H9 (cell line): Measurements from ENCODE around the gene RNF32. TPM values are rescaled to one million over a fixed set of nuclear protein-coding genes. Genes with fewer than 3 reads are reported as not detected.
"Not testable (repeated sequence)": the region's sequence is repeated elsewhere in the genome, so short reads cannot be mapped to it uniquely, and the experiment has no call there.

Experiments
- DNase-seq: peaks from one replicate; pipeline ENCODE4 v3.0.0-alpha.2; 2017
- H2AFZ ChIP-seq: one replicate; pipeline ENCODE4 v1.6.1; 2013; ENCODE audit warnings: mild to moderate bottlenecking, low read length, control low read depth, moderate library complexity
- H2AK5ac ChIP-seq: 2 replicates; pipeline ENCODE4 v1.6.1; 2013; ENCODE audit warnings: low read length, control low read depth, mixed read lengths; ENCODE audit not compliant: insufficient read length
- H2BK120ac ChIP-seq: one replicate; pipeline ENCODE4 v1.6.1; 2013; ENCODE audit warnings: low read depth, mild to moderate bottlenecking, low read length, control low read depth, inconsistent platforms; ENCODE audit not compliant: poor library complexity, severe bottlenecking
- H2BK12ac ChIP-seq: 2 replicates; pipeline ENCODE4 v1.6.1; 2013; ENCODE audit warnings: low read length, control low read depth, mixed read lengths, low read depth; ENCODE audit not compliant: insufficient read length
- H2BK15ac ChIP-seq: 2 replicates; pipeline ENCODE4 v1.6.1; 2013; ENCODE audit warnings: low read depth, low read length, control low read depth
- H2BK20ac ChIP-seq: one replicate; pipeline ENCODE4 v1.6.1; 2013; ENCODE audit warnings: low read depth, mild to moderate bottlenecking, low read length, control low read depth, inconsistent platforms; ENCODE audit not compliant: poor library complexity, severe bottlenecking
- H2BK5ac ChIP-seq: 2 replicates; pipeline ENCODE4 v1.6.1; 2013; ENCODE audit warnings: low read length, control low read depth, mixed read lengths; ENCODE audit not compliant: insufficient read length
- H3K14ac ChIP-seq: 2 replicates; pipeline ENCODE4 v1.6.1; 2013; ENCODE audit warnings: low read length, control low read depth; ENCODE audit not compliant: insufficient read depth
- H3K18ac ChIP-seq: 2 replicates; pipeline ENCODE4 v1.6.1; 2013; ENCODE audit warnings: low read depth, mild to moderate bottlenecking, mixed read lengths, low read length, control low read depth; ENCODE audit not compliant: insufficient read length
- H3K23ac ChIP-seq: 2 replicates; pipeline ENCODE4 v1.6.1; 2013; ENCODE audit warnings: low read length, control low read depth, mixed read lengths, low read depth; ENCODE audit not compliant: insufficient read length
- H3K23me2 ChIP-seq: 2 replicates; pipeline ENCODE4 v1.6.1; 2013; ENCODE audit warnings: low read depth, mild to moderate bottlenecking, mixed read lengths, low read length, control low read depth; ENCODE audit not compliant: insufficient read length, poor library complexity, severe bottlenecking
- H3K27ac ChIP-seq: 2 replicates; pipeline ENCODE4 v1.5.1; 2013; ENCODE audit warnings: low read length, control low read depth, mixed read lengths, low read depth; ENCODE audit not compliant: insufficient read length
- H3K27me3 ChIP-seq: 2 replicates; pipeline ENCODE4 v1.6.1; 2013; ENCODE audit warnings: low read length, control low read depth, inconsistent platforms; ENCODE audit not compliant: insufficient read depth
- H3K4ac ChIP-seq: 2 replicates; pipeline ENCODE4 v1.6.1; 2013; ENCODE audit warnings: low read depth, mild to moderate bottlenecking, control low read depth, inconsistent platforms, low read length, moderate library complexity
- H3K4me1 ChIP-seq: 2 replicates; pipeline ENCODE4 v1.6.1; 2013; ENCODE audit warnings: low read length, control low read depth, inconsistent platforms; ENCODE audit not compliant: insufficient read depth
- H3K4me2 ChIP-seq: 2 replicates; pipeline ENCODE4 v1.6.1; 2013; ENCODE audit warnings: low read length, control low read depth, mixed read lengths; ENCODE audit not compliant: insufficient read length, insufficient read depth
- H3K56ac ChIP-seq: 2 replicates; pipeline ENCODE4 v1.6.1; 2013; ENCODE audit warnings: low read depth, mild to moderate bottlenecking, mixed read lengths, low read length, control low read depth; ENCODE audit not compliant: insufficient read length
- H3K79me1 ChIP-seq: 2 replicates; pipeline ENCODE4 v1.6.1; 2013; ENCODE audit warnings: low read depth, mild to moderate bottlenecking, moderate library complexity, low read length, control low read depth, inconsistent platforms; ENCODE audit not compliant: insufficient read depth, poor library complexity, severe bottlenecking
- H3K79me2 ChIP-seq: 2 replicates; pipeline ENCODE4 v1.6.1; 2013; ENCODE audit warnings: low read length, control low read depth, inconsistent platforms; ENCODE audit not compliant: insufficient read depth
- H3K9ac ChIP-seq: 2 replicates; pipeline ENCODE4 v1.6.1; 2013; ENCODE audit warnings: low read length, control low read depth, mixed read lengths; ENCODE audit not compliant: insufficient read length; ENCODE audit errors: extremely low read depth
- H3K9me3 ChIP-seq: one replicate; pipeline ENCODE4 v1.6.1; 2013; ENCODE audit warnings: low read depth, low read length, inconsistent platforms; ENCODE audit not compliant: control insufficient read depth
- H3T11ph ChIP-seq: one replicate; pipeline ENCODE4 v1.6.1; 2013; ENCODE audit warnings: mild to moderate bottlenecking, low read length, control low read depth, inconsistent platforms
- H4K20me1 ChIP-seq: one replicate; pipeline ENCODE4 v1.6.1; 2013; ENCODE audit not compliant: control insufficient read depth, insufficient read length, insufficient read depth
- H4K5ac ChIP-seq: 2 replicates; pipeline ENCODE4 v1.6.1; 2013; ENCODE audit warnings: low read depth, mild to moderate bottlenecking, mixed read lengths, low read length, control low read depth; ENCODE audit not compliant: insufficient read length
- H4K8ac ChIP-seq: replicated peaks from 2 replicates; pipeline ENCODE4 v1.6.1; 2013; ENCODE audit warnings: low read length, control low read depth, mixed read lengths, low read depth; ENCODE audit not compliant: insufficient read length
- H4K91ac ChIP-seq: 2 replicates; pipeline ENCODE4 v1.6.1; 2013; ENCODE audit warnings: low read depth, mild to moderate bottlenecking, moderate library complexity, mixed read lengths, low read length, control low read depth; ENCODE audit not compliant: insufficient read length
- H3K27ac Mint-ChIP-seq, 3 experiments: 2 replicates in 2 of 3; 3 replicates in 1 of 3; pipeline ENCODE4 v1.8.0; 2020 to 2021; ENCODE audit warnings: mixed read lengths in 3 of 3, mild to moderate bottlenecking in 1 of 3, moderate library complexity in 1 of 3
- H3K27me3 Mint-ChIP-seq: 2 replicates; pipeline ENCODE4 v1.8.0; 2021; ENCODE audit warnings: low read depth, mild to moderate bottlenecking, moderate library complexity, mixed read lengths
- H3K36me3 Mint-ChIP-seq, 3 experiments: 2 replicates in 2 of 3; 3 replicates in 1 of 3; pipeline ENCODE4 v1.8.0; 2020 to 2021; ENCODE audit warnings: low read depth in 3 of 3, mixed read lengths in 3 of 3; ENCODE audit not compliant: insufficient read depth in 1 of 3
- H3K4me1 Mint-ChIP-seq, 2 experiments: 2 replicates each; pipeline ENCODE4 v1.8.0; 2020; ENCODE audit warnings: mixed read lengths in 2 of 2
- H3K4me3 Mint-ChIP-seq, 2 experiments: 2 replicates in 1 of 2; 3 replicates in 1 of 2; pipeline ENCODE4 v1.8.0; 2020 to 2021; ENCODE audit warnings: mild to moderate bottlenecking in 2 of 2, mixed read lengths in 2 of 2, moderate library complexity in 1 of 2
- H3K9me3 Mint-ChIP-seq, 2 experiments: 2 replicates in 1 of 2; 3 replicates in 1 of 2; pipeline ENCODE4 v1.8.0; 2020; ENCODE audit warnings: mild to moderate bottlenecking in 2 of 2, mixed read lengths in 2 of 2, moderate library complexity in 1 of 2
- CTCF ChIP-seq: fragments of 200-600 bp; sonication (generic); conservative IDR thresholded peaks from 3 replicates; pipeline ENCODE4 v1.8.0; 2021; ENCODE audit warnings: antibody characterized with exemption, mild to moderate bottlenecking
- WGBS: extraction: QIAGEN DNeasy Blood & Tissue Kit; methylation state at CpG from one replicate; pipeline ENCODE4 v1.1.7; 2013; ENCODE audit warnings: missing lambda C conversion rate, low lambda C conversion rate, mixed read lengths; ENCODE audit not compliant: insufficient read length; ENCODE audit errors: extremely low coverage; 5-methylcytosine and 5-hydroxymethylcytosine counted together
- total RNA-seq: library from RNA; stranded (reverse); gene quantifications from 2 replicates; pipeline ENCODE4 v1.2.1, GENCODE V29; 2021

RNF32 gene
- total RNA-seq, 1 experiment from 2014 or later, result 0.90 TPM

- Histone ChIP-seq H3K79me2 (no peaks in the 10 kb centered on the region), H2BK15ac (no peak overlapping the region), H2BK120ac (no peak overlapping the region), H3K9ac (no peak overlapping the region), H3K79me1 (no peaks in the 10 kb centered on the region), H2BK12ac (no peak overlapping the region), H2BK20ac (no peak overlapping the region), H3K9me3 (no peaks in the 10 kb centered on the region), H3T11ph (no peak overlapping the region), H4K20me1 (no peaks in the 10 kb centered on the region), H2AK5ac (no peak overlapping the region), H3K18ac (no peak overlapping the region), H3K4me2 (no peak overlapping the region), H3K23me2 (peaks cover 10% of the 10 kb centered on the region), H4K5ac (no peak overlapping the region), H3K27me3 (no peaks in the 10 kb centered on the region), H3K4me1 (no peaks in the 10 kb centered on the region), H2BK5ac (no peak overlapping the region), H3K23ac (no peak overlapping the region), H4K91ac (no peak overlapping the region), H4K8ac (no peak overlapping the region), H3K56ac (no peak overlapping the region), H3K27ac (no peak overlapping the region), H3K4ac (no peak overlapping the region), H3K14ac (no peak overlapping the region), H2AFZ (no peak overlapping the region)
- Mint-ChIP-seq H3K27ac (no peak overlapping the region), H3K9me3 (peaks cover 7 to 8% of the 10 kb centered on the region in 2 experiments; a peak in 4 of 5 replicates), H3K36me3 (peaks cover 6 to 12% (median 8%) of the 10 kb centered on the region in 3 experiments; a peak in 5 of 7 replicates), H3K27me3 (peaks cover 10% of the 10 kb centered on the region), H3K4me1 (peaks cover 4 to 16% of the 10 kb centered on the region in 2 experiments; a peak in 3 of 4 replicates), H3K4me3 (no peak overlapping the region)
- TF ChIP-seq CTCF, result no peak
- no peak for DNase-seq
- no CpG with 5 or more reads among the region's 7 CpGs for WGBS
Observed at GRCh38 chr7:156635529-156636385, 4.8 kb upstream of the RNF32 start.

- H3K4ac ChIP-seq, H3K56ac ChIP-seq, H3K27ac ChIP-seq, H2BK120ac ChIP-seq, H3K27ac Mint-ChIP-seq, H3K4me2 ChIP-seq, H3T11ph ChIP-seq, H2AK5ac ChIP-seq, H3K27me3 ChIP-seq, H4K5ac ChIP-seq, H3K9ac ChIP-seq, H2BK12ac ChIP-seq, H2BK20ac ChIP-seq, H3K4me1 ChIP-seq, H2AFZ ChIP-seq, H3K9me3 ChIP-seq, H3K9me3 Mint-ChIP-seq, H4K8ac ChIP-seq, H2BK15ac ChIP-seq, H3K4me3 Mint-ChIP-seq, H4K20me1 ChIP-seq, H3K23ac ChIP-seq, H3K18ac ChIP-seq, H2BK5ac ChIP-seq, DNase-seq, H3K79me1 ChIP-seq, H4K91ac ChIP-seq, H3K79me2 ChIP-seq, H3K14ac ChIP-seq: not testable (repeated sequence)
- peaks cover 17% of the 10 kb centered on the region for H3K27me3 Mint-ChIP-seq
- peaks cover 12 to 25% of the 10 kb centered on the region in 2 experiments for H3K4me1 Mint-ChIP-seq
- no CpG with 5 or more reads among the region's 7 CpGs for WGBS
- H3K23me2 ChIP-seq, result peaks cover 15% of the 10 kb centered on the region
- peaks cover 6 to 12% (median 8%) of the 10 kb centered on the region in 3 experiments; a peak in 5 of 7 replicates for H3K36me3 Mint-ChIP-seq
Observed at GRCh38 chr7:156637093-156637492, 3.5 kb upstream of the RNF32 start.
